WTC11 (cell line): ENCODE results near the gene RPL36. TPM values are rescaled to one million over a fixed set of nuclear protein-coding genes. Genes with fewer than 3 reads are reported as not detected.

Experiments used
- AFF4 ChIP-seq: sonication (generic); formaldehyde crosslinking; IDR thresholded peaks from 2 replicates; pipeline ENCODE4 v1.8.1; 2023; ENCODE audit warnings: mild to moderate bottlenecking, missing genetic modification reagents, borderline replicate concordance
- CREB1 ChIP-seq: sonication (generic); formaldehyde crosslinking; IDR thresholded peaks from 2 replicates; pipeline ENCODE4 v1.8.0; 2023; ENCODE audit warnings: mild to moderate bottlenecking, missing genetic modification reagents
- E2F1 ChIP-seq: sonication (generic); formaldehyde crosslinking; IDR thresholded peaks from 2 replicates; pipeline ENCODE4 v1.8.0; 2022; ENCODE audit warnings: mild to moderate bottlenecking, missing genetic modification reagents
- E2F4 ChIP-seq: sonication (generic); formaldehyde crosslinking; IDR thresholded peaks from 2 replicates; pipeline ENCODE4 v1.8.1; 2022; ENCODE audit warnings: low read depth, mild to moderate bottlenecking, moderate library complexity, missing genetic modification reagents, borderline replicate concordance
- ERG ChIP-seq: fragments of 250-450 bp; sonication (Bioruptor Pico); IDR thresholded peaks from 2 replicates; pipeline ENCODE4 v1.8.0; 2021; ENCODE audit warnings: mild to moderate bottlenecking
- FOXJ3 ChIP-seq: sonication (generic); formaldehyde crosslinking; IDR thresholded peaks from 2 replicates; pipeline ENCODE4 v1.9.0; 2021; ENCODE audit warnings: missing genetic modification reagents, mild to moderate bottlenecking, borderline replicate concordance
- FOXP4 ChIP-seq: sonication (generic); formaldehyde crosslinking; IDR thresholded peaks from 2 replicates; pipeline ENCODE4 v1.8.0; 2022; ENCODE audit warnings: mild to moderate bottlenecking, missing genetic modification reagents
- HMGA2 ChIP-seq: fragments of 250-450 bp; sonication (Bioruptor Pico); IDR thresholded peaks from 2 replicates; pipeline ENCODE4 v1.4.0; 2021; ENCODE audit warnings: mild to moderate bottlenecking, moderate library complexity
- IRF2 ChIP-seq: sonication (generic); formaldehyde crosslinking; IDR thresholded peaks from 2 replicates; pipeline ENCODE4 v1.8.0; 2022; ENCODE audit warnings: low read depth, missing genetic modification reagents, borderline replicate concordance
- JUN ChIP-seq: sonication (generic); formaldehyde crosslinking; IDR thresholded peaks from 2 replicates; pipeline ENCODE4 v1.8.0; 2023; ENCODE audit warnings: mild to moderate bottlenecking, missing genetic modification reagents
- NFYB ChIP-seq: sonication (generic); formaldehyde crosslinking; conservative IDR thresholded peaks from 2 replicates; pipeline ENCODE4 v1.8.0; 2022; ENCODE audit warnings: low read depth, missing genetic modification reagents
- OVOL2 ChIP-seq: fragments of 250-450 bp; sonication (Bioruptor Pico); IDR thresholded peaks from 2 replicates; pipeline ENCODE4 v1.9.0; 2021; ENCODE audit warnings: mild to moderate bottlenecking, borderline replicate concordance
- TEAD4 ChIP-seq: sonication (generic); formaldehyde crosslinking; IDR thresholded peaks from 2 replicates; pipeline ENCODE4 v1.8.0; 2022; ENCODE audit warnings: mild to moderate bottlenecking, missing genetic modification reagents
- ZNF138 ChIP-seq: sonication (generic); formaldehyde crosslinking; conservative IDR thresholded peaks from 2 replicates; pipeline ENCODE4 v1.8.1; 2022; ENCODE audit warnings: mild to moderate bottlenecking, moderate library complexity, missing genetic modification reagents
- ZNF423 ChIP-seq: fragments of 250-450 bp; sonication (Bioruptor Pico); IDR thresholded peaks from 2 replicates; pipeline ENCODE4 v2.1.2; 2022; ENCODE audit warnings: mild to moderate bottlenecking, moderate library complexity
- ZSCAN18 ChIP-seq: fragments of 250-450 bp; sonication (Bioruptor Pico); IDR thresholded peaks from 2 replicates; pipeline ENCODE4 v2.1.2; 2022; ENCODE audit warnings: mild to moderate bottlenecking, moderate library complexity
- total RNA-seq: library from RNA; stranded (reverse); gene quantifications from 3 replicates; pipeline ENCODE4 v1.2.3, GENCODE V29; 2021
- TF ChIP-seq, protein P1 (sequence below): sonication (generic); formaldehyde crosslinking; IDR thresholded peaks from 2 replicates; pipeline ENCODE4 v1.8.0; 2022; ENCODE audit warnings: mild to moderate bottlenecking, missing genetic modification reagents
- TF ChIP-seq, protein P2 (sequence below): fragments of 250-450 bp; sonication (Bioruptor Pico); IDR thresholded peaks from 2 replicates; pipeline ENCODE4 v1.9.0; 2021; ENCODE audit warnings: mild to moderate bottlenecking
- TF ChIP-seq, protein P3 (sequence below): fragments of 250-450 bp; sonication (Bioruptor Pico); IDR thresholded peaks from 2 replicates; pipeline ENCODE4 v1.9.0; 2021; ENCODE audit warnings: moderate library complexity, mild to moderate bottlenecking, inconsistent platforms, borderline replicate concordance
- TF ChIP-seq, protein P4 (sequence below): sonication (generic); formaldehyde crosslinking; IDR thresholded peaks from 2 replicates; pipeline ENCODE4 v1.8.1; 2022; ENCODE audit warnings: missing genetic modification reagents, borderline replicate concordance

The RPL36 gene
- total RNA-seq, 1 experiment from 2014 or later, result 1,080 TPM

- TF ChIP-seq, protein P1, sequence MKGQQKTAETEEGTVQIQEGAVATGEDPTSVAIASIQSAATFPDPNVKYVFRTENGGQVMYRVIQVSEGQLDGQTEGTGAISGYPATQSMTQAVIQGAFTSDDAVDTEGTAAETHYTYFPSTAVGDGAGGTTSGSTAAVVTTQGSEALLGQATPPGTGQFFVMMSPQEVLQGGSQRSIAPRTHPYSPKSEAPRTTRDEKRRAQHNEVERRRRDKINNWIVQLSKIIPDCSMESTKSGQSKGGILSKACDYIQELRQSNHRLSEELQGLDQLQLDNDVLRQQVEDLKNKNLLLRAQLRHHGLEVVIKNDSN (CRISPR knock-in tag), result peak; percentile 99
- TF ChIP-seq FOXJ3 (CRISPR knock-in tag) (no peak), ZNF138 (no peak), ZNF423 (CRISPR knock-in tag) (no peak), E2F1 (CRISPR knock-in tag) (no peak), IRF2 (CRISPR knock-in tag) (no peak), AFF4 (no peak), ERG (no peak), TEAD4 (CRISPR knock-in tag) (no peak), JUN (no peak), FOXP4 (no peak), ZSCAN18 (CRISPR knock-in tag) (no peak), HMGA2 (no peak), E2F4 (CRISPR knock-in tag) (no peak), NFYB (CRISPR knock-in tag) (no peak), OVOL2 (CRISPR knock-in tag) (no peak), CREB1 (CRISPR knock-in tag) (no peak)
- TF ChIP-seq, protein P2, sequence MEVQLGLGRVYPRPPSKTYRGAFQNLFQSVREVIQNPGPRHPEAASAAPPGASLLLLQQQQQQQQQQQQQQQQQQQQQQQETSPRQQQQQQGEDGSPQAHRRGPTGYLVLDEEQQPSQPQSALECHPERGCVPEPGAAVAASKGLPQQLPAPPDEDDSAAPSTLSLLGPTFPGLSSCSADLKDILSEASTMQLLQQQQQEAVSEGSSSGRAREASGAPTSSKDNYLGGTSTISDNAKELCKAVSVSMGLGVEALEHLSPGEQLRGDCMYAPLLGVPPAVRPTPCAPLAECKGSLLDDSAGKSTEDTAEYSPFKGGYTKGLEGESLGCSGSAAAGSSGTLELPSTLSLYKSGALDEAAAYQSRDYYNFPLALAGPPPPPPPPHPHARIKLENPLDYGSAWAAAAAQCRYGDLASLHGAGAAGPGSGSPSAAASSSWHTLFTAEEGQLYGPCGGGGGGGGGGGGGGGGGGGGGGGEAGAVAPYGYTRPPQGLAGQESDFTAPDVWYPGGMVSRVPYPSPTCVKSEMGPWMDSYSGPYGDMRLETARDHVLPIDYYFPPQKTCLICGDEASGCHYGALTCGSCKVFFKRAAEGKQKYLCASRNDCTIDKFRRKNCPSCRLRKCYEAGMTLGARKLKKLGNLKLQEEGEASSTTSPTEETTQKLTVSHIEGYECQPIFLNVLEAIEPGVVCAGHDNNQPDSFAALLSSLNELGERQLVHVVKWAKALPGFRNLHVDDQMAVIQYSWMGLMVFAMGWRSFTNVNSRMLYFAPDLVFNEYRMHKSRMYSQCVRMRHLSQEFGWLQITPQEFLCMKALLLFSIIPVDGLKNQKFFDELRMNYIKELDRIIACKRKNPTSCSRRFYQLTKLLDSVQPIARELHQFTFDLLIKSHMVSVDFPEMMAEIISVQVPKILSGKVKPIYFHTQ, result no peak
- TF ChIP-seq, protein P3, sequence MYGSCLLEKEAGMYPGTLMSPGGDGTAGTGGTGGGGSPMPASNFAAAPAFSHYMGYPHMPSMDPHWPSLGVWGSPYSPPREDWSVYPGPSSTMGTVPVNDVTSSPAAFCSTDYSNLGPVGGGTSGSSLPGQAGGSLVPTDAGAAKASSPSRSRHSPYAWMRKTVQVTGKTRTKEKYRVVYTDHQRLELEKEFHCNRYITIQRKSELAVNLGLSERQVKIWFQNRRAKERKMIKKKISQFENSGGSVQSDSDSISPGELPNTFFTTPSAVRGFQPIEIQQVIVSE (CRISPR knock-in tag), result no peak
- TF ChIP-seq, protein P4, sequence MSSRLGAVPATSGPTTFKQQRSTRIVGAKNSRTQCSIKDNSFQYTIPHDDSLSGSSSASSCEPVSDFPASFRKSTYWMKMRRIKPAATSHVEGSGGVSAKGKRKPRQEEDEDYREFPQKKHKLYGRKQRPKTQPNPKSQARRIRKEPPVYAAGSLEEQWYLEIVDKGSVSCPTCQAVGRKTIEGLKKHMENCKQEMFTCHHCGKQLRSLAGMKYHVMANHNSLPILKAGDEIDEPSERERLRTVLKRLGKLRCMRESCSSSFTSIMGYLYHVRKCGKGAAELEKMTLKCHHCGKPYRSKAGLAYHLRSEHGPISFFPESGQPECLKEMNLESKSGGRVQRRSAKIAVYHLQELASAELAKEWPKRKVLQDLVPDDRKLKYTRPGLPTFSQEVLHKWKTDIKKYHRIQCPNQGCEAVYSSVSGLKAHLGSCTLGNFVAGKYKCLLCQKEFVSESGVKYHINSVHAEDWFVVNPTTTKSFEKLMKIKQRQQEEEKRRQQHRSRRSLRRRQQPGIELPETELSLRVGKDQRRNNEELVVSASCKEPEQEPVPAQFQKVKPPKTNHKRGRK, result no peak
Observed at GRCh38 chr19:5680437-5681368, 9.4 kb upstream of the RPL36 start, which contains the start of the genes HSD11B1L and MICOS13 (continued).
